Measurements from ENCODE around the gene HIBCH.

Gene HIBCH

DNA sequence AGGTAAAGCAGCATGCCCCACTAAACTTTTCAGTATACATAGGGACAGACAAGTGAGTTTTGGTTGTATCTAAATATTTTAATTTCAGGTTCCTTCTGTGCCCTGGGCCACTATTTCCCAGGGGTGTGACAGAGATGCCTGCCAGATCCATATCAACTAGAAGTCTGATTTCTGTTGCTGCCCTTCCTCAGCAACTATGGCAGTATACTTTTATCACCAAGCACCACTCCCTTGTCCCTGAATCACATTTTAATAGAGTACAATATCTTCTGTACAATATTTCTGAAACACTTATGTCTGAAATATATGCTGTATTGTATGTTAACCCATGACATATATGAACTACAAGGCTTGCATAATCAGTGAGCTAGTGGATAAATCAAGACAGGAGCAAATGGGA, 117.6 kb downstream of the HIBCH start:
- H3K36me3 ChIP-seq (ENCODE audit: control insufficient read depth in 5 of 5, insufficient read depth in 5 of 5, low read length in 5 of 5), result peaks cover 0 to 21% (median 14%) of the 10 kb centered on the region in 5 donors
- H3K27ac ChIP-seq (ENCODE audit: low read depth, low read length), result no peak overlapping the region
- H3K4me3 ChIP-seq (ENCODE audit: low read depth in 1 of 5, low read length in 5 of 5), result no peak overlapping the region
- no peak overlapping the region for H3K9ac ChIP-seq (ENCODE audit: low read length in 5 of 5)
- no peaks in the 10 kb centered on the region for H3K27me3 ChIP-seq (ENCODE audit: control insufficient read depth in 5 of 5, insufficient read depth in 4 of 5, low read length in 5 of 5)
- no peaks in the 10 kb centered on the region for H3K9me3 ChIP-seq (ENCODE audit: control insufficient read depth in 5 of 5, low read length in 5 of 5)
- peaks cover 0 to 18% (median 6%) of the 10 kb centered on the region in 5 donors for H3K4me1 ChIP-seq (ENCODE audit: control insufficient read depth in 5 of 5, insufficient read depth in 5 of 5, low read length in 5 of 5)

DNA sequence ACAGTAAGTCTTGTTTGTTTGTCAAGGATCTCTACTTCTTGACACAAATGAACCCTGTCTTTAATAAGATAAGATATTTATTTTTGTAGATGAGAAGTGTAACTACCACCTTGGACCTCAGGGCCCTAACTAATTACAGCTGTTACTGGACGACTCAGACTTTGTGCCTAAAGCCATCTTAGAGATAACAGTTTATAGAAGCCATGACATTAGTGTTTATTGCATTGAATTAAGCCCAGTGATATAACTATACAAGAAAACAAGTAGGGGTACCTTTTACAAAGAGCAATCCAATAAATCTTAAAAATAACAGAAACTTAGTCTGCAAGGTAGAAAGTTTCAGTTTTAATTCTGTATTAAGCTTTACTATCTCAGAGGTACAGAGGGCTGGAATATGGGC, 119.0 kb downstream of the HIBCH start:
- Histone ChIP-seq H3K27ac (ENCODE audit: low read depth, low read length) (no peak overlapping the region), H3K4me3 (ENCODE audit: low read depth in 1 of 5, low read length in 5 of 5) (no peak overlapping the region), H3K36me3 (ENCODE audit: control insufficient read depth in 5 of 5, insufficient read depth in 5 of 5, low read length in 5 of 5) (peaks cover 0 to 21% (median 14%) of the 10 kb centered on the region in 5 donors), H3K9ac (ENCODE audit: low read length in 5 of 5) (no peak overlapping the region), H3K9me3 (ENCODE audit: control insufficient read depth in 5 of 5, low read length in 5 of 5) (no peaks in the 10 kb centered on the region), H3K4me1 (ENCODE audit: control insufficient read depth in 5 of 5, insufficient read depth in 5 of 5, low read length in 5 of 5) (peaks cover 0 to 13% (median 6%) of the 10 kb centered on the region in 5 donors), H3K27me3 (ENCODE audit: control insufficient read depth in 5 of 5, insufficient read depth in 4 of 5, low read length in 5 of 5) (no peaks in the 10 kb centered on the region)

DNA sequence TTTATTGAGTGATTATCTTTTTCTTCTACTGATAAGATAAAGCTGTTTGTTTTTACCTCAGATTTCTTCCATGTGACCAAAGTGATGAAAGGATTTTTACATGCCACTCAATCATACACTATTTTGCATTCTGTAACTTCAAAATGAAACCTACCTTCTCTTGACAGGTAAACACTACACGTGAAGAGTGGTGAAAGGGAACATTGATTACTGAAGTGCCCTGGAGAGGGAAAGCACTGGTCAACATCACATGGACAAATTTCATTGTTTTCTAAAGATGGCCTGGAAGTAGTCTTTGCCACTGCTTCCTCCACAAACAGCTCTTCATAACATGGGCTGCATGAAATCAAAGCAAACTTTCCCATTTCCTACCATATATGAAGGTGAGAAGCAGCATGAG, 120.1 kb downstream of the HIBCH start:
- Histone ChIP-seq H3K4me1 (ENCODE audit: control insufficient read depth in 5 of 5, insufficient read depth in 5 of 5, low read length in 5 of 5) (peaks cover 0 to 9% (median 3%) of the 10 kb centered on the region in 5 donors), H3K27me3 (ENCODE audit: control insufficient read depth in 5 of 5, insufficient read depth in 4 of 5, low read length in 5 of 5) (no peaks in the 10 kb centered on the region), H3K9me3 (ENCODE audit: control insufficient read depth in 5 of 5, low read length in 5 of 5) (no peaks in the 10 kb centered on the region), H3K27ac (ENCODE audit: low read depth, low read length) (no peak overlapping the region), H3K9ac (ENCODE audit: low read length in 5 of 5) (no peak overlapping the region), H3K36me3 (ENCODE audit: control insufficient read depth in 5 of 5, insufficient read depth in 5 of 5, low read length in 5 of 5) (peaks cover 0 to 21% (median 12%) of the 10 kb centered on the region in 5 donors), H3K4me3 (ENCODE audit: low read depth in 1 of 5, low read length in 5 of 5) (no peak overlapping the region)

DNA sequence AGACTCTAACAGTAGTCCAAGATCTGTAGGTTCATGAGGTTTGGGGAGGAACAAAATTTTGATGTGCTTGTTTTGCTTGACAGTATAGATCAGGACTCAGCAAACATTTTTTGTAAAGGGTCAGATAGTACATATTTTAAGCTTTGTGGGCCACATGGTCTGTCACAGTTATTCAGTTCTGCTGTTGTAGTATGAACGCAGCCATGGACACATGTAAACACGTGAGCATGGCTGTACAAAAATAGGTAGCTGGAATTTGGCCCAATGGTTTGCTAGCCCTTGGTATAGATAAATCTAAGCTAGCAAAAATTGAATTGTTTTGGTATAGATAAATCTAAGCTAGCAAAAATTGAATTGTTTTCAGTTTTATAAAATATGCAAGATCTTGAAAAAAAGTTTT, 120.5 kb downstream of the HIBCH start:
- no peaks in the 10 kb centered on the region for H3K27me3 ChIP-seq (ENCODE audit: control insufficient read depth in 5 of 5, insufficient read depth in 4 of 5, low read length in 5 of 5)
- no peaks in the 10 kb centered on the region for H3K9me3 ChIP-seq (ENCODE audit: control insufficient read depth in 5 of 5, low read length in 5 of 5)
- H3K4me3 ChIP-seq (ENCODE audit: low read depth in 1 of 5, low read length in 5 of 5), result no peak overlapping the region
- H3K27ac ChIP-seq (ENCODE audit: low read depth, low read length), result no peak overlapping the region
- no peak overlapping the region for H3K9ac ChIP-seq (ENCODE audit: low read length in 5 of 5)
- H3K4me1 ChIP-seq (ENCODE audit: control insufficient read depth in 5 of 5, insufficient read depth in 5 of 5, low read length in 5 of 5), result peaks cover 0 to 9% (median 3%) of the 10 kb centered on the region in 5 donors
- H3K36me3 ChIP-seq (ENCODE audit: control insufficient read depth in 5 of 5, insufficient read depth in 5 of 5, low read length in 5 of 5), result peaks cover 0 to 21% (median 12%) of the 10 kb centered on the region in 5 donors

DNA sequence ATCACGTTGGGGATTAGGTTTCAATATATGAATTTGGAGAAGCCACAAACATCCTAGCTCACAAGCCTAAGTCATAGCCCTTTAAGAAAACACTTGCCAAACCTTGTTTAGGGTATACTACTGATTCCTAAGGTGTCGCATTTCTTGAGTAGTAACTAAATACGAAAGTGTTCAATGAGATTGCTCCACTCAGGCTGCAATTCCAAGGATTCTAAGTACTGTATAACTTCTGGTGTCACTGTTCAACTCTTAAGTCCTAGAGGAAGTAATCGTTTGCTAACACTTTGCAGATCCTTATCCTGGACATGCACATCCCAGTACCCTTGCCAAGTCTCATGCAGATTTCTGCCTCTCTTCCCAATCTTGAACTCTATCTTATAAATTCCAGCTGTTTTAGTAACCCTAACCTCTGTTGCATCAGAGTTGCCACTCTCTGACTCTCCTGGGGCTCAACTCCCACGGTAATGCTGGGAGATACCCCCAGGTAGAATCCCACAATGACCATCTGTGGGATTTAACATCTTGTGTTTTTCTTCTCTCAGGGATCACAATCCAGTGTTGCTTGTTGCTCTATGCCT, 122.4 kb downstream of the HIBCH start:
- Histone ChIP-seq H3K9me3 (ENCODE audit: control insufficient read depth in 5 of 5, low read length in 5 of 5) (no peaks in the 10 kb centered on the region), H3K9ac (ENCODE audit: low read length in 5 of 5) (no peak overlapping the region), H3K4me1 (ENCODE audit: control insufficient read depth in 5 of 5, insufficient read depth in 5 of 5, low read length in 5 of 5) (peaks cover 0 to 9% (median 3%) of the 10 kb centered on the region in 5 donors), H3K27ac (ENCODE audit: low read depth, low read length) (no peak overlapping the region), H3K27me3 (ENCODE audit: control insufficient read depth in 5 of 5, insufficient read depth in 4 of 5, low read length in 5 of 5) (no peaks in the 10 kb centered on the region), H3K36me3 (ENCODE audit: control insufficient read depth in 5 of 5, insufficient read depth in 5 of 5, low read length in 5 of 5) (peaks cover 0 to 15% (median 5%) of the 10 kb centered on the region in 5 donors), H3K4me3 (ENCODE audit: low read depth in 1 of 5, low read length in 5 of 5) (no peak overlapping the region)

DNA sequence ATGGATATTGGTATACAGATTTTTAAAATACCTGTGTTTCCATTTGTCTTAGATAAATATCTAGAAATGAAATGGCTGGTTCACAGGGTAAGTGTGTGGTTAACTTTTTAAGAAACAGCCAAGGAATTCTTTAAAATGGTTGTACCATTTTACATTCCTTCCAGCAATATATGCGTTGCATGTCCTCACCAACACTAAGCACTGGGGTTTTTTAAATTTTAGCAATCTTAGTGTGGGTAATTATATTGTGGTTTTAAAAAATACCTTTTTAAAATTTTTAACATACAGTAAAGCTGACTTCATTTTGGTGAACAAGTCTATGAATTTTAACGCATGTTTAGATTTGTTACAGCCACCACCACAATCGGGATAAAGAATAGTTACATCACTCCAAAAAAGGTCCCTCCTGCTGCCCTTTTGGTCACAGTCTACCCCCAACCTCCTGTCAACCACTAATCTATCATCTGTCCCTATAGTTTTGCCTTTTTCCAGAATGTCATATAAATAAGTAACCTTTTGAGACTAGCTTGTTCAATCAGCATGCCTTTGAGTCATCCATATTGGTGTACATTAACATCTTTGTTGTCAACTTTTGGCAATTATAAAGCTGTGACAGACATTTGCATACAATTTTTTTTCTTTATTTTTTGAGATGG, 129.0 kb downstream of the HIBCH start:
- H3K4me3 ChIP-seq (ENCODE audit: low read depth in 1 of 5, low read length in 5 of 5), result no peak overlapping the region
- no peaks in the 10 kb centered on the region for H3K27me3 ChIP-seq (ENCODE audit: control insufficient read depth in 5 of 5, insufficient read depth in 4 of 5, low read length in 5 of 5)

DNA sequence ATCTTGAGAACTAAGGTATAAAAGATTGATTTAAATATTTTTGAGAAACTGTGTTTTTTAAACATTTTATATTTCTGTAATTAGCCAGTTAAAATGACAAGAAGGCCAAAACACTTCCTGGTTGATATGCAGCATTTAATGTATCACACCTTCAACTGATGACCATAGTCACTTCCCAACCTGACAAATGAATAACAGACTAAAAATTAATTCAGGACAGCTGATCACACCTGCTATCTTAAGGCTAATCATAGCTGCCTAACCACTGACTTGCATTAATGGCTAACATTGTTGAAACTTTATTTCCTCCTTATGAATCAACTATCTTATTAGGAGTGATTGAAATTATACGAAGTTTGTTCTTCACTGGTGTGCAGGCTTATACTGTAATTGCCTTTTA, 131.3 kb downstream of the HIBCH start:
- no peaks in the 10 kb centered on the region for H3K27me3 ChIP-seq (ENCODE audit: control insufficient read depth in 5 of 5, insufficient read depth in 4 of 5, low read length in 5 of 5)
- H3K9ac ChIP-seq (ENCODE audit: low read length in 5 of 5), result no peak overlapping the region
- H3K36me3 ChIP-seq (ENCODE audit: control insufficient read depth in 5 of 5, insufficient read depth in 5 of 5, low read length in 5 of 5), result peaks cover 0 to 2% (median 0%) of the 10 kb centered on the region in 5 donors
- H3K9me3 ChIP-seq (ENCODE audit: control insufficient read depth in 5 of 5, low read length in 5 of 5), result no peaks in the 10 kb centered on the region
- H3K4me1 ChIP-seq (ENCODE audit: control insufficient read depth in 5 of 5, insufficient read depth in 5 of 5, low read length in 5 of 5), result peaks cover 0 to 10% (median 0%) of the 10 kb centered on the region in 5 donors
- H3K4me3 ChIP-seq (ENCODE audit: low read depth in 1 of 5, low read length in 5 of 5), result no peak overlapping the region
- no peak overlapping the region for H3K27ac ChIP-seq (ENCODE audit: low read depth, low read length)

More for the DNA sequence above, 129.0 kb downstream of the HIBCH start:
- Histone ChIP-seq H3K36me3 (ENCODE audit: control insufficient read depth in 5 of 5, insufficient read depth in 5 of 5, low read length in 5 of 5) (peaks cover 0 to 2% (median 0%) of the 10 kb centered on the region in 5 donors), H3K4me1 (ENCODE audit: control insufficient read depth in 5 of 5, insufficient read depth in 5 of 5, low read length in 5 of 5) (no peaks in the 10 kb centered on the region), H3K9ac (ENCODE audit: low read length in 5 of 5) (no peak overlapping the region), H3K27ac (ENCODE audit: low read depth, low read length) (no peak overlapping the region), H3K9me3 (ENCODE audit: control insufficient read depth in 5 of 5, low read length in 5 of 5) (no peaks in the 10 kb centered on the region)

DNA sequence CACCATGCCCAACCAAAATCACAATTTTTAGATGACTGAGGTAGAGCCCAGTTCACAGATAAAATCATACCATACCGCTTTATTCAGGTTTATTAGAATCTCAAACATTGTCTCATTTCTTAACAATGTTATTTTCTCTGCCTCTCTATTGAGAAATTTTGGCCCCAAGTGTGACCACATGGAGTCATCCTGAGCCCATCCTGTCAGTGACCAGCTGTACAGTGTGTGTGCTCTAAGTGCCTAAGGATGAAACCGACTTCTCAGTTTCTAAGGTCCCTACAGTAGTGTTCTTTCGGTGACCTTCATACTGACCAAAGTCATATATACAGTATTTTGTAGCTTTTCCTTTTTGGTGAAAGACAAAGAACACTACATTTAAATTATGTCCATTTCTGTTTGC, 133.4 kb downstream of the HIBCH start:
- Histone ChIP-seq H3K36me3 (ENCODE audit: control insufficient read depth in 5 of 5, insufficient read depth in 5 of 5, low read length in 5 of 5) (peaks cover 0 to 2% (median 0%) of the 10 kb centered on the region in 5 donors), H3K27me3 (ENCODE audit: control insufficient read depth in 5 of 5, insufficient read depth in 4 of 5, low read length in 5 of 5) (no peaks in the 10 kb centered on the region), H3K27ac (ENCODE audit: low read depth, low read length) (no peak overlapping the region), H3K9me3 (ENCODE audit: control insufficient read depth in 5 of 5, low read length in 5 of 5) (no peaks in the 10 kb centered on the region), H3K4me3 (ENCODE audit: low read depth in 1 of 5, low read length in 5 of 5) (no peak overlapping the region), H3K4me1 (ENCODE audit: control insufficient read depth in 5 of 5, insufficient read depth in 5 of 5, low read length in 5 of 5) (peaks cover 0 to 22% (median 3%) of the 10 kb centered on the region in 5 donors), H3K9ac (ENCODE audit: low read length in 5 of 5) (no peak overlapping the region)

DNA sequence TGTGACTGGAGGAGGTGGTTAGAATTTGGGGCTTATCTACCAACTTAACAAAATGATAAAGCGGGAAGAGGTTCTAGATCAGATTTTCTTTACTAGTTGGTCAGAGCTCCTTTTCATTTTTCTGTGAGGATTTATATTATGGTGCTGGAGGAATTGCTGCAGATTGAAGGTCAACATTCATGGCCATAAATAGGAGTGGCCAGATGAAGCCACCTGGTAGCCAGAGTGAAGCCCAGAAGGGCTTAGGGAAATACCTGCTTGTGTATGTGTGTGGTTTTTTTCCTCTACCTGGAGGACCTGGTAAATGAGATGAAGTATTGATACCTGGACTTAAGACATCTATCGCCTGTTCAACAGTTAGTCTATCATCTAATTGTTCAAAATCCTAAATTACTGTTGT, 134.2 kb downstream of the HIBCH start:
- Histone ChIP-seq H3K27me3 (ENCODE audit: control insufficient read depth in 5 of 5, insufficient read depth in 4 of 5, low read length in 5 of 5) (no peaks in the 10 kb centered on the region), H3K4me1 (ENCODE audit: control insufficient read depth in 5 of 5, insufficient read depth in 5 of 5, low read length in 5 of 5) (peaks cover 0 to 27% (median 7%) of the 10 kb centered on the region in 5 donors), H3K9ac (ENCODE audit: low read length in 5 of 5) (no peak overlapping the region), H3K4me3 (ENCODE audit: low read depth in 1 of 5, low read length in 5 of 5) (no peak overlapping the region), H3K27ac (ENCODE audit: low read depth, low read length) (no peak overlapping the region), H3K36me3 (ENCODE audit: control insufficient read depth in 5 of 5, insufficient read depth in 5 of 5, low read length in 5 of 5) (peaks cover 0 to 2% (median 0%) of the 10 kb centered on the region in 5 donors), H3K9me3 (ENCODE audit: control insufficient read depth in 5 of 5, low read length in 5 of 5) (no peaks in the 10 kb centered on the region)

DNA sequence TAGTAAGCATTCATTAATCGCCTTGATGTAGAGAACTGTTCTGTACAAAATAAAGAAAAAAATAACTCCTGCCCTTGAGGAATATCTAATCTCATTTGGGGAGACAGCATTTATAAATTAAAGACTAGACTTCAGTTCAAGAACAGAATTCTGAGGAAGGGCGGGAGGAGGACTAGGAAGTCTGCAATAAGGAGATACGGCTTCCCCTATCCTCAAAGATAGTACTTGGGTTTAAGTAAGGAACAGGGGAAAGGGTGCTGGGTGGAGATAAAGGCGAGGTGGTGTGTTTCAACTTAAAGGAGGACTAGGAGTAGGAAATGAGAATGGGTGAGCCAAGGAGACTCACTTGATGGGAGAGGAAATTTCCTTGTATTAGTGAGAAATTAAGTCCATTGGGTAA, 135.2 kb downstream of the HIBCH start:
- H3K36me3 ChIP-seq (ENCODE audit: control insufficient read depth in 5 of 5, insufficient read depth in 5 of 5, low read length in 5 of 5), result peaks cover 0 to 2% (median 0%) of the 10 kb centered on the region in 5 donors
- H3K27ac ChIP-seq (ENCODE audit: low read depth, low read length), result no peak overlapping the region
- no peak overlapping the region for H3K9ac ChIP-seq (ENCODE audit: low read length in 5 of 5)
- H3K27me3 ChIP-seq (ENCODE audit: control insufficient read depth in 5 of 5, insufficient read depth in 4 of 5, low read length in 5 of 5), result no peaks in the 10 kb centered on the region
- H3K9me3 ChIP-seq (ENCODE audit: control insufficient read depth in 5 of 5, low read length in 5 of 5), result no peaks in the 10 kb centered on the region
- H3K4me1 ChIP-seq (ENCODE audit: control insufficient read depth in 5 of 5, insufficient read depth in 5 of 5, low read length in 5 of 5), result peaks cover 0 to 36% (median 17%) of the 10 kb centered on the region in 5 donors
- no peak overlapping the region for H3K4me3 ChIP-seq (ENCODE audit: low read depth in 1 of 5, low read length in 5 of 5)
